Suprapubic skin (tissue), 4 donors: Measurements from ENCODE around the gene TAOK2.

Experiments
- POLR2A ChIP-seq, 2 donors: fragments of 450-650 bp; IDR thresholded peaks; one replicate each; pipeline ENCODE4 v1.6.1; 2017; ENCODE audit warnings: antibody characterized with exemption in 2 of 2, mild to moderate bottlenecking in 2 of 2, moderate library complexity in 2 of 2
- POLR2AphosphoS5 ChIP-seq, 3 donors: sonication (generic); formaldehyde crosslinking; IDR thresholded peaks; one replicate each; pipeline ENCODE4 v1.6.1; 2017; ENCODE audit warnings: antibody characterized with exemption in 3 of 3
- TF ChIP-seq, protein P1 (sequence below), 2 donors: fragments of 200-600 bp in 1 of 2; fragments of 450-650 bp in 1 of 2; sonication (generic) in 1 of 2; IDR thresholded peaks; one replicate each; pipeline ENCODE4 v1.5.1; 2016 to 2019; ENCODE audit warnings: antibody characterized with exemption in 2 of 2, mild to moderate bottlenecking in 1 of 2, moderate library complexity in 1 of 2

DNA sequence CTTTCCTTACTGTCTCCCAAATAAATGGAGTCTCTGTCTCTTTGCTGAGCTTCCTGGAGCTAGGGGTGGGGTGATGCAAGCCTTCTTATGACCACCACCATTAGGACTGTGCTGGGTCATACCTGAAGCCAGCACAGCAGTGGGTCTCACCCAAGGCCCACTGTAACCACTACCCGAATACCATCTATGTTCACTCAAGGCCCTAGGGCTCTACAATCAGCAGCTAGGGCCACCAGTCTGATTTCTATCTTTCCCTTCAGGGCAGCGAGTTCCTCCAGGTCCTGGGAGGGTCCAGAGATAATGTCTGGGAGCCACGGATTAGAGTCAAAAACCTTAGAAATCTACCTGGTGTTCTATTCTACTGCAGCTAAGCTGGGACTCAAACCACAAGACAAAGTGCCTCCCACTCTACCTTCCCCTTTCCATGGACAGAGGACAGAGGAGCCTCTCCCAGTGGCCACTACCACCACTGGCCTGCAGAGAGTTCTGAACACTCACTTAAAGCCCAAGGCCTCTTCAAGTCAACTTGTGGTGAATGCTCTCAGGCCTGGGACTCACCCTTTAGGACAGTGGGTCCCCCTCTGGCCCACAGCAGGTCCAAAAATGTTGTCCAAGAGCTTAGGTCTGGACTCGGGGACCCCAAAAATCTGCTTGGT lies 22.7 kb upstream of the TAOK2 start:
- TF ChIP-seq, protein P1, sequence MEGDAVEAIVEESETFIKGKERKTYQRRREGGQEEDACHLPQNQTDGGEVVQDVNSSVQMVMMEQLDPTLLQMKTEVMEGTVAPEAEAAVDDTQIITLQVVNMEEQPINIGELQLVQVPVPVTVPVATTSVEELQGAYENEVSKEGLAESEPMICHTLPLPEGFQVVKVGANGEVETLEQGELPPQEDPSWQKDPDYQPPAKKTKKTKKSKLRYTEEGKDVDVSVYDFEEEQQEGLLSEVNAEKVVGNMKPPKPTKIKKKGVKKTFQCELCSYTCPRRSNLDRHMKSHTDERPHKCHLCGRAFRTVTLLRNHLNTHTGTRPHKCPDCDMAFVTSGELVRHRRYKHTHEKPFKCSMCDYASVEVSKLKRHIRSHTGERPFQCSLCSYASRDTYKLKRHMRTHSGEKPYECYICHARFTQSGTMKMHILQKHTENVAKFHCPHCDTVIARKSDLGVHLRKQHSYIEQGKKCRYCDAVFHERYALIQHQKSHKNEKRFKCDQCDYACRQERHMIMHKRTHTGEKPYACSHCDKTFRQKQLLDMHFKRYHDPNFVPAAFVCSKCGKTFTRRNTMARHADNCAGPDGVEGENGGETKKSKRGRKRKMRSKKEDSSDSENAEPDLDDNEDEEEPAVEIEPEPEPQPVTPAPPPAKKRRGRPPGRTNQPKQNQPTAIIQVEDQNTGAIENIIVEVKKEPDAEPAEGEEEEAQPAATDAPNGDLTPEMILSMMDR (IDR thresholded peaks at IDR 0.05), result no peak
- TF ChIP-seq POLR2A (IDR thresholded peaks at IDR 0.05) (no peak), POLR2AphosphoS5 (IDR thresholded peaks at IDR 0.05) (no peak)
